ENCODE data around the gene ATAD3B.

Gene ATAD3B

DNA sequence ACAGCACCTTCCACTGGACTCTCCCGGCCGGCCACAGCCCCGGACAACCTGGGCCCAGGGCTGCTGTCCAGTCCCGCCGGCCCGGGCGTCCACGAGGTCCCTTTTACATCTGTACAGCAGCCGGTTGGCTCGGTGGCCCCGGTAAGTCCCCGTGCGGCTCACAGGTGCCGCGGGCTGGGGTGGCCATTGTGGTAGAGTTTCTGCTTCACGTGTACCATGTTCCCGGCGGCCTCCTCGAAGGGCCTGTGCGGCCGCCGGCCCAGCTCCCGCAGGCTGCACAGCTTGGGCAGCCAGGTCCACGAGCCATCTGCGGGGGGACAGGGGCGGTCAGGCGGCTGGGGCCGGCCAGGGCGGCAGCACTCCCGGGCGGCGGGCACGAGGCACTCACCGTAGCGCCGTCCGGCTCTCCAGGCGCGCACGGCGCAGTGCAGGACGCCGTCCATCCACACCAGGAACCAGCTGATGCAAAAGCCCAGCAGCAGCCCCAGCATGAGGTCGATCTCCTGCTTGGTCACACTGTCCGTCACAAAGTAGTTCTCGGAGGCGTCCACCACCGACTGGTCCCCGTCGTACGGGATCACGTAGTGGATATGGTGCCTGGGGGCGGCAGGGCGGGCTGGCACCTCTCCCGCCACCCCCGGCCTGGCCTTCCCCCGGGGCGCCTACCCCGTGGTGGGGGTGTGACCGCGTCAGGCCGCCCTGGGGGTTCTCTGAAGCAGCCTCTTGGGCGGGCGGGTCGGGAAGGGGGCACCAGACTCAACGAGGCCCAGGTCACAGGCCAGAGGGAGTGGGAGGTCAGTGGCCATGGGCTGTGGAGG lies 63.8 kb downstream of the ATAD3B start:
- Histone ChIP-seq H3K36me3 (replicated peaks; ENCODE audit: low read depth, low read length) (peaks cover 3% of the 10 kb centered on the region), H3K4me1 (ENCODE audit: low read length) (no peaks in the 10 kb centered on the region), H3K9ac (ENCODE audit: low read length) (no peak overlapping the region), H3K9me3 (ENCODE audit: insufficient read depth, low read length) (no peaks in the 10 kb centered on the region), H3K4me3 (ENCODE audit: low read length) (no peak overlapping the region), H4K20me1 (ENCODE audit: insufficient read depth, low read length) (no peaks in the 10 kb centered on the region), H3K27ac (ENCODE audit: low read length) (no peak overlapping the region), H3K79me2 (ENCODE audit: low read length) (no peaks in the 10 kb centered on the region), H2AFZ (ENCODE audit: low read depth, low read length) (no peak overlapping the region), H3K27me3 (ENCODE audit: low read depth, low read length) (no peaks in the 10 kb centered on the region), H3K4me2 (ENCODE audit: low read length) (no peak overlapping the region)
- TF ChIP-seq, protein P1, sequence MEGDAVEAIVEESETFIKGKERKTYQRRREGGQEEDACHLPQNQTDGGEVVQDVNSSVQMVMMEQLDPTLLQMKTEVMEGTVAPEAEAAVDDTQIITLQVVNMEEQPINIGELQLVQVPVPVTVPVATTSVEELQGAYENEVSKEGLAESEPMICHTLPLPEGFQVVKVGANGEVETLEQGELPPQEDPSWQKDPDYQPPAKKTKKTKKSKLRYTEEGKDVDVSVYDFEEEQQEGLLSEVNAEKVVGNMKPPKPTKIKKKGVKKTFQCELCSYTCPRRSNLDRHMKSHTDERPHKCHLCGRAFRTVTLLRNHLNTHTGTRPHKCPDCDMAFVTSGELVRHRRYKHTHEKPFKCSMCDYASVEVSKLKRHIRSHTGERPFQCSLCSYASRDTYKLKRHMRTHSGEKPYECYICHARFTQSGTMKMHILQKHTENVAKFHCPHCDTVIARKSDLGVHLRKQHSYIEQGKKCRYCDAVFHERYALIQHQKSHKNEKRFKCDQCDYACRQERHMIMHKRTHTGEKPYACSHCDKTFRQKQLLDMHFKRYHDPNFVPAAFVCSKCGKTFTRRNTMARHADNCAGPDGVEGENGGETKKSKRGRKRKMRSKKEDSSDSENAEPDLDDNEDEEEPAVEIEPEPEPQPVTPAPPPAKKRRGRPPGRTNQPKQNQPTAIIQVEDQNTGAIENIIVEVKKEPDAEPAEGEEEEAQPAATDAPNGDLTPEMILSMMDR (IDR thresholded peaks at IDR 0.05; ENCODE audit: low read depth, low read length): no peak

DNA sequence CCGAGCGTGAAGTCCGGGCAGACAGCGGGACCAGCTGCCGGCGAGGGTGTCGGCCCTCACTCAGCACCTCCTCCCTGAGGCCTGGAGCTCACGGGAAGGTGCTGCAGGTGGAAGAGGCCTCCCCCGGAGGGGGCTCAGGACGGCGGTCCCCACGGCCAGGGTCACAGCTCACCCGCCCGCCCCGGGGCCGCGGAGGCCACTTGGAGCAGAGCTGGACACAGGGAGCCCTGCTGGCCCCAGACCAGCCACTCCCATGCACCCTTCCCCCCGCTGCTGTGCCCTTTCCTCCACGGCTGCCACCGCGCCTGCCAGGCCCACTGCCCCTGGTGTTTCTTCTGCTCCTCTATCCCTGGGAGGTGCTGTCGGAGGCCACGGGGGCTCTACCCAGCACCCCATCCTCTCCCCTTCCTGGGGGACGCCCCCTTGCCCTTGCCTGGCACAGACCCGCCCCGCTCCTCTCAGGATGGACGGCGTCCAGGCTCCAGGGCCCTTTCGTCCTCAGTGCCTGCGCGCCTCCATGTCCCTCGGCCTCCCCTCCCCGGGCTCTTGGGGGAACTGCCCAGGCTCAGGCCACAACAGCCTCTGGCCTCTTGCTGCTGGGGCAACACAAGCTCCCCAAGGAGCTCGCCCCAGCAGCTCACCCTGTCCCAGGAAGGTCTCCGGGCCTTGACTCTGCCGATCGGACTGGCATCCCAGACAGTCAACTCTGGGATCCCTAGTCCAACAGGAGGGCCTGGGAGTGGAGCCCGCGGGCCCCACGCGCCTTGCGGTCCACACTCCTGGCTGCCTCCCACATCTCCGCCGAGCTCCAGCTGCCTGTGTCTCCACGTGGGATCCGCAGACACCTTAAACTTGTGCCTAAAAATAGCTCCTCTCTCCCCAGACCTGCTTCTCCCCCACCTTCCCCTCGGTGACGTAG lies 64.7 kb downstream of the ATAD3B start:
- no peak overlapping the region for H3K4me2 ChIP-seq (ENCODE audit: low read length)
- H3K79me2 ChIP-seq (ENCODE audit: low read length): no peaks in the 10 kb centered on the region
- H4K20me1 ChIP-seq (ENCODE audit: insufficient read depth, low read length): no peaks in the 10 kb centered on the region
- no peak overlapping the region for H3K27ac ChIP-seq (ENCODE audit: low read length)
- no peaks in the 10 kb centered on the region for H3K9me3 ChIP-seq (ENCODE audit: insufficient read depth, low read length)
- H3K27me3 ChIP-seq (ENCODE audit: low read depth, low read length): no peaks in the 10 kb centered on the region
- H3K36me3 ChIP-seq (replicated peaks; ENCODE audit: low read depth, low read length): peaks cover 3% of the 10 kb centered on the region
- H3K4me1 ChIP-seq (ENCODE audit: low read length): no peaks in the 10 kb centered on the region
- no peak overlapping the region for H3K4me3 ChIP-seq (ENCODE audit: low read length)
- H3K9ac ChIP-seq (ENCODE audit: low read length): no peak overlapping the region
- TF ChIP-seq EZH2phosphoT487 (IDR thresholded peaks at IDR 0.05; ENCODE audit: low read depth): no peak
- TF ChIP-seq, protein P1 (IDR thresholded peaks at IDR 0.05; ENCODE audit: low read depth, low read length): no peak
- no peak overlapping the region for H2AFZ ChIP-seq (ENCODE audit: low read depth, low read length)

DNA sequence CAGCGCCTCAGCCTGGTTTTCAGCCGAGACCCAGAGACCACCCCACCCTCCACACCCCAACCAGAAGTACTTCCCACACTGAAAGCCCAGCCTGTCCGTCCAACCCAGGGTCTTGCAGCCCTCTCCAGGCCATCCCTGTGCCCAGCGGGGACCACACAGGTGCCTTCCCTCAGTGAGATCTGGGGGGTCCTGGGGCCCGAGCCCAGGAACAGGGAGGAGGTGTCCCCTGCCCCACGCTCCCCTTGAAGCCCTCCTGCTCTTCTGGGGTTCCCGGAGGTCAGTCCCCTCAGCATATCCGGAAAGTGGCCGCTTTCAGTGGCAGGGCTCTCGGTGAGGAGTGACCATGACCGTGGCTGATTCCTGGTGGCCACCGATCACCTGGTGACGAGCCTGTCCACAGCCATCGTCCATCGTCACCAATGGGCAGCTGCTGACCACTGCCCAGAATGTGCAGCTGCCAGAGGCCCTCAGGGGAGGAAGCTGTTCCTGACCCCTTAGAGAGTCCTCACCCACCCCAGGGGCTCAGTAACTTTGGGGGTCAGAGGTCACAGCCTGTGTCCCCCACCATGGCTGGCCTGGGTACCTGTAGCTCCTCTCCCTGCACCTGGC lies 65.5 kb downstream of the ATAD3B start:
- TF ChIP-seq EZH2phosphoT487 (IDR thresholded peaks at IDR 0.05; ENCODE audit: low read depth): no peak
- TF ChIP-seq, protein P1 (IDR thresholded peaks at IDR 0.05; ENCODE audit: low read depth, low read length): no peak
- Histone ChIP-seq H3K4me3 (ENCODE audit: low read length) (no peak overlapping the region), H3K4me1 (ENCODE audit: low read length) (no peaks in the 10 kb centered on the region), H3K4me2 (ENCODE audit: low read length) (no peak overlapping the region), H3K27me3 (ENCODE audit: low read depth, low read length) (no peaks in the 10 kb centered on the region), H3K9me3 (ENCODE audit: insufficient read depth, low read length) (no peaks in the 10 kb centered on the region), H3K9ac (ENCODE audit: low read length) (no peak overlapping the region), H3K27ac (ENCODE audit: low read length) (no peak overlapping the region), H3K36me3 (replicated peaks; ENCODE audit: low read depth, low read length) (no peaks in the 10 kb centered on the region), H4K20me1 (ENCODE audit: insufficient read depth, low read length) (no peaks in the 10 kb centered on the region), H2AFZ (ENCODE audit: low read depth, low read length) (no peak overlapping the region), H3K79me2 (ENCODE audit: low read length) (no peaks in the 10 kb centered on the region)
